ENCODE results near the gene CRAT.

GRCh38 chr9:129072171-129072570 is 38.4 kb downstream of the CRAT start:
- TF ChIP-seq, protein P1, sequence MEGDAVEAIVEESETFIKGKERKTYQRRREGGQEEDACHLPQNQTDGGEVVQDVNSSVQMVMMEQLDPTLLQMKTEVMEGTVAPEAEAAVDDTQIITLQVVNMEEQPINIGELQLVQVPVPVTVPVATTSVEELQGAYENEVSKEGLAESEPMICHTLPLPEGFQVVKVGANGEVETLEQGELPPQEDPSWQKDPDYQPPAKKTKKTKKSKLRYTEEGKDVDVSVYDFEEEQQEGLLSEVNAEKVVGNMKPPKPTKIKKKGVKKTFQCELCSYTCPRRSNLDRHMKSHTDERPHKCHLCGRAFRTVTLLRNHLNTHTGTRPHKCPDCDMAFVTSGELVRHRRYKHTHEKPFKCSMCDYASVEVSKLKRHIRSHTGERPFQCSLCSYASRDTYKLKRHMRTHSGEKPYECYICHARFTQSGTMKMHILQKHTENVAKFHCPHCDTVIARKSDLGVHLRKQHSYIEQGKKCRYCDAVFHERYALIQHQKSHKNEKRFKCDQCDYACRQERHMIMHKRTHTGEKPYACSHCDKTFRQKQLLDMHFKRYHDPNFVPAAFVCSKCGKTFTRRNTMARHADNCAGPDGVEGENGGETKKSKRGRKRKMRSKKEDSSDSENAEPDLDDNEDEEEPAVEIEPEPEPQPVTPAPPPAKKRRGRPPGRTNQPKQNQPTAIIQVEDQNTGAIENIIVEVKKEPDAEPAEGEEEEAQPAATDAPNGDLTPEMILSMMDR (conservative IDR thresholded peaks at IDR 0.05; ENCODE audit: low read depth, low read length) = no peak
- TF ChIP-seq EZH2 (IDR thresholded peaks at IDR 0.05; ENCODE audit: low read length, unreplicated experiment) = no peak
